Retina (tissue), 1 donor: ENCODE results near the gene CSNK1G1.
"Not testable (repeated sequence)": the region's sequence is repeated elsewhere in the genome, so short reads cannot be mapped to it uniquely, and the experiment has no call there.

ENCODE experiments used
- DNase-seq: peaks from one replicate; pipeline ENCODE4 v3.0.0-alpha.2; 2016

Gene CSNK1G1

GRCh38 chr15:64348455-64348854 lies 7.5 kb downstream of the CSNK1G1 start:
- DNase-seq: no peak

- DNase-seq: not testable (repeated sequence)
Measured at GRCh38 chr15:64346242-64346641, 9.7 kb downstream of the CSNK1G1 start.

GRCh38 chr15:64344651-64345294 lies 11.2 kb downstream of the CSNK1G1 start:
- DNase-seq: no peak

- no peak for DNase-seq
Measured at GRCh38 chr15:64343841-64344240, 12.1 kb downstream of the CSNK1G1 start.

GRCh38 chr15:64343222-64343621 lies 12.8 kb downstream of the CSNK1G1 start:
- no peak for DNase-seq

- no peak for DNase-seq
Measured at GRCh38 chr15:64341961-64342360, 14.0 kb downstream of the CSNK1G1 start.

GRCh38 chr15:64340355-64340754 lies 15.6 kb downstream of the CSNK1G1 start:
- no peak for DNase-seq

- no peak for DNase-seq
Measured at GRCh38 chr15:64337761-64338160, 18.2 kb downstream of the CSNK1G1 start.

- no peak for DNase-seq
Measured at GRCh38 chr15:64333986-64334929, 21.7 kb downstream of the CSNK1G1 start.

GRCh38 chr15:64333516-64333915 lies 22.5 kb downstream of the CSNK1G1 start:
- no peak for DNase-seq

GRCh38 chr15:64331668-64332067 lies 24.3 kb downstream of the CSNK1G1 start:
- not testable (repeated sequence) for DNase-seq

GRCh38 chr15:64326975-64327374 lies 29.0 kb downstream of the CSNK1G1 start:
- not testable (repeated sequence) for DNase-seq

- DNase-seq: not testable (repeated sequence)
Measured at GRCh38 chr15:64326458-64326857, 29.5 kb downstream of the CSNK1G1 start.

GRCh38 chr15:64324165-64324877 lies 31.7 kb downstream of the CSNK1G1 start:
- DNase-seq: no peak

- DNase-seq: peak; percentile 6
Measured at GRCh38 chr15:64315216-64315615, 40.8 kb downstream of the CSNK1G1 start.

- DNase-seq: no peak
Measured at GRCh38 chr15:64314456-64314855, 41.5 kb downstream of the CSNK1G1 start.

- no peak for DNase-seq
Measured at GRCh38 chr15:64311566-64311965, 44.4 kb downstream of the CSNK1G1 start.

- DNase-seq: no peak
Measured at GRCh38 chr15:64310036-64310435, 45.9 kb downstream of the CSNK1G1 start.

GRCh38 chr15:64305261-64305660 lies 50.7 kb downstream of the CSNK1G1 start:
- no peak for DNase-seq

- DNase-seq: no peak
Measured at GRCh38 chr15:64289550-64289949, 66.4 kb downstream of the CSNK1G1 start.

GRCh38 chr15:64288999-64289398 lies 67.0 kb downstream of the CSNK1G1 start:
- DNase-seq: no peak

- no peak for DNase-seq
Measured at GRCh38 chr15:64288577-64288976, 67.4 kb downstream of the CSNK1G1 start.

GRCh38 chr15:64287953-64288352 lies 68.0 kb downstream of the CSNK1G1 start:
- DNase-seq: no peak
